Epithelial cell of esophagus (primary cell): ENCODE results near the gene RBFOX2.

Experiments used
- DNase-seq: peaks from one replicate; pipeline ENCODE4 v3.0.0; 2010; ENCODE audit warnings: low read depth
- H3K4me3 ChIP-seq: 2 replicates; pipeline ENCODE4 v1.5.1; 2011; ENCODE audit warnings: mild to moderate bottlenecking, low read length, control low read depth
- TF ChIP-seq, protein P1 (sequence below): IDR thresholded peaks from 2 replicates; pipeline ENCODE4 v1.5.1; 2011; ENCODE audit warnings: low read depth, mild to moderate bottlenecking, low read length, control low read depth, inconsistent platforms; ENCODE audit not compliant: insufficient read depth; ENCODE audit errors: missing control alignments

The RBFOX2 gene

DNA sequence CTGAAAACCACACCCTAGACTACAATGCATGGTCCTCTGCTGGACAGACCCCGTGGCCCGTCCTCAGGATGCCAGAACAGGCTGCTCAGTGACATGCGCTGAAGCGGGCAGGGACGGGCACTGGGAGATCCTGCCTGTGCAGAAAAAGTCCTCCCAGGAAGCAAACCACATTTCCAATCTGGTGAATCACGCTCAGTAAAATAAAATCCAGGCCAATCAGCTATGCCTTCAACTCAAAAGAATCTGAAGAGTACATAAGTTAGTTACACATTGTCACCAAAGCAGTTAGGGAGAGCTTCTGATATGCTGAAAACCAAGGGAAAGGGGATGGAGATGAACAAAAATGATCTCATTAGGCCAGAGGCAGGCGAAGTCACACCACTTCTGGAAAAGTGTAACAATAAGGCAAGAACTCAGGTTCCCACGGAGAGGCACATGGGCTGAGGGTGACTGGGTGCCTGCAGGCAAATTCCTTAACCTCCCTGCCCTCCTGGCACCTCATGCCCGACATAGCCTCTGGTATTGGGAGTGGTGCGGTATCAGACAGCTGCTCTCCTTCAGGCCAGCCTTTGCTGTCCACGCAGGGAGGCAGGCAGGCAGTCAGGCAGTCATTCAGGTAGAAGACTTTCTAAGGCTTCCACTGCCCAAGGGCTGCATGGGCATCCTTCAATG, 244.5 kb downstream of the RBFOX2 start:
- H3K4me3 ChIP-seq: no peak overlapping the region
- TF ChIP-seq, protein P1, sequence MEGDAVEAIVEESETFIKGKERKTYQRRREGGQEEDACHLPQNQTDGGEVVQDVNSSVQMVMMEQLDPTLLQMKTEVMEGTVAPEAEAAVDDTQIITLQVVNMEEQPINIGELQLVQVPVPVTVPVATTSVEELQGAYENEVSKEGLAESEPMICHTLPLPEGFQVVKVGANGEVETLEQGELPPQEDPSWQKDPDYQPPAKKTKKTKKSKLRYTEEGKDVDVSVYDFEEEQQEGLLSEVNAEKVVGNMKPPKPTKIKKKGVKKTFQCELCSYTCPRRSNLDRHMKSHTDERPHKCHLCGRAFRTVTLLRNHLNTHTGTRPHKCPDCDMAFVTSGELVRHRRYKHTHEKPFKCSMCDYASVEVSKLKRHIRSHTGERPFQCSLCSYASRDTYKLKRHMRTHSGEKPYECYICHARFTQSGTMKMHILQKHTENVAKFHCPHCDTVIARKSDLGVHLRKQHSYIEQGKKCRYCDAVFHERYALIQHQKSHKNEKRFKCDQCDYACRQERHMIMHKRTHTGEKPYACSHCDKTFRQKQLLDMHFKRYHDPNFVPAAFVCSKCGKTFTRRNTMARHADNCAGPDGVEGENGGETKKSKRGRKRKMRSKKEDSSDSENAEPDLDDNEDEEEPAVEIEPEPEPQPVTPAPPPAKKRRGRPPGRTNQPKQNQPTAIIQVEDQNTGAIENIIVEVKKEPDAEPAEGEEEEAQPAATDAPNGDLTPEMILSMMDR: no peak
- DNase-seq: peak; percentile 89

DNA sequence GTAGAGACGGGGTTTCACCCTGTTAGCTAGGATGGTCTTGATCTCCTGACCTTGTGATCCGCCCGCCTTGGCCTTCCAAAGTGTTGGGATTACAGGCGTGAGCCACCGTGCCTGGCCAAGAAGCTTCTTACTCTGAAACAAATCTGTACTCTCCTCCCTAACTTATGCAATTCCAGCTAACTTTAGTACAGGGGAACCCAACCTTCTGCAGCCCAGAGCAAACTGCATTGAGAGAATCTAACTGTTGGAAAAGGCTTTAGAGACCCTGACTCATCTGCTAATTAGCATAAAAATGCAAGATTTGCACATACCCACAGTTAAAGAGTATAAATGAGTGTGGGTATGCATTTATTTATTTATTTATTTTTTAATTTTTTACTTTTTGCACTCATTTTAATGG, 246.1 kb downstream of the RBFOX2 start:
- peak; percentile 18 for DNase-seq
- TF ChIP-seq, protein P1: no peak
- no peak overlapping the region for H3K4me3 ChIP-seq

DNA sequence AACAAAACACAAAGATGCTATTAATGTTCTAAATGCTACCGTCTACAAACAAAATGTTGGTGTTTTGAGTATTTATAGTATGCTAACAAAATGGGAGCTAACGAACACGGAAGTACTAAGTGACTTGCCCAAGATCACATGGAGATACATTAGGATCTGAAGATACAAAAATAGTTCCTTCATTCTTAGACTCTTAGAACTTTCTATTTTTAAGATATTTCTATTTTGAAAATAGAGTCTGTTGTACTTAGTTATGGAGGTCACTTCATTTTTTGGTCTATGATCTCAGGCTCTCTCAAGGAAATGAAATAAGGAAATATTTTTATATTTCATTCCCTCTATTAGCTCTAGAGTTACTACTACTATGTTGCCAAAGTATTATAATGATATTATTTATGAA, 246.7 kb downstream of the RBFOX2 start:
- TF ChIP-seq, protein P1: no peak
- no peak overlapping the region for H3K4me3 ChIP-seq
- no peak for DNase-seq

DNA sequence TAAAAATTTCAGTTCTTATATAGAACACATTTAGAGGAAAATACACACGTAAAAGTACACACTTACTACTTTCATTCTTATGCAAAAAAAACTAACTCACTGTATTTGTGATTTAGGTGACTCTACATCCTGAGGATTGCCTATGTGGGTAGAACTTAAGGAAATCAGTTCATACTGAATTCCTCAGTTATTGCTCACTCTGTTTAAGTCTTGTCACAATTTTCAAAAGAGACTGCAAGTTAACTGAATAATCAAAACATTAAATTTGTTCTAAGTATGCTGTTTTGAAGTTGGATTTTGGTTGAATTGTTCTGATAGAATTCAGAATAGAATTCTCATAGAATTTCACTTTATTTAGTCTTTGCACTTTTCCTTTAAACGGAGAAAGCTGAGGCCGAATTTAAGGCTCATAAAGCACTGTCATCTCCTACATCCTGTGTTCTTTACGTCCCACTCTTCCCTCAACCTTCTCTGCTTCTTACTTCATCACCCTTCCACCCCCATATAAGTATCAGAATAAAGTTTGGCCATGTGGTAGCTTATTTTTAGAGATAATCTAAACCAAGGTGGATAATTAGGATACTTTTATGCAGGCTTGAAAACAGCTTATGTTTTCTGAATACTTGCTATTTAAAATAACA, 251.2 kb downstream of the RBFOX2 start:
- TF ChIP-seq, protein P1: no peak
- no peak overlapping the region for H3K4me3 ChIP-seq
- peak; percentile 78 for DNase-seq

DNA sequence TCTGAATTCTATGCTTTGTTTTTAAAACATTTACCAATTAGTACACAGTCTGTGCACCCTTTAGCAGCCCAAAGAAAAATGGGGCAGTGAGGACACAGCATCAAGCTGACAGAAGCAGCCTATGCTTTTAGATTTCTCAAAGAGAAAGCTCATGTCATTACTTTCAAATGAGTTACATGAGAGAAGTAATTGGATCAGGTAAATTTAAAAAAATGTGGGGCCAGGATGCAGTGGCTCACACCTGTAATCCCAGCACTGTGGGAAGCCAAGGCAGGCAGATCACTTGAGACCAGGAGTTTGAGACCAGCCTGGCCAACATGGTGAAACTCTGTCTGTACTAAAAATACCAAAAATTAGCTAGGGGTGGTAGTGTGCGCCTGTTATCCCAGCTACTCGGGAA, 253.3 kb downstream of the RBFOX2 start:
- DNase-seq: no peak
- TF ChIP-seq, protein P1: no peak
- no peak overlapping the region for H3K4me3 ChIP-seq

DNA sequence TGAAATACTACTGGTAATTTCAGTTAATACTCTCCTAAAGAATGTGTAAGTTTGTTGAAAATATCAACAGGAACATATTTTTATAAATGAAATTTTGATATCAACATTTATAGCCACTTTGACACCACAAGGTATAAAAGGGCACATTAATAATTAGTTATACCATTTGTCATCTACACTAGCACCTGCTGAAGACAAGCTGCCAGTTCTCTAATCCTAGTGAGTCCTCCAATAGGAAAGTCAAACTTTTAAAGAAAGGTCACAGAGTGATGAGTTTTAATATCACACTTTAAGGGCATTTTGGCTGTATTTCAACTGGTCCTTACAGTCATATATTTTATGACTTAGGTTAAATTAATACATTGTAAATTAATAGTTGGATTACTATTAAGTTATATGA, 258.6 kb downstream of the RBFOX2 start:
- TF ChIP-seq, protein P1: no peak
- DNase-seq: no peak
- no peak overlapping the region for H3K4me3 ChIP-seq
